ENCODE results near the gene SDK1. TPM values are rescaled to one million over a fixed set of nuclear protein-coding genes. Genes with fewer than 3 reads are reported as not detected.

SDK1 gene
- total and polyA plus RNA-seq, 2 donors (not counting 3 experiments of a cell fraction or from before 2014, with no cell fraction given) = 1.6 to 3.9 TPM

DNA sequence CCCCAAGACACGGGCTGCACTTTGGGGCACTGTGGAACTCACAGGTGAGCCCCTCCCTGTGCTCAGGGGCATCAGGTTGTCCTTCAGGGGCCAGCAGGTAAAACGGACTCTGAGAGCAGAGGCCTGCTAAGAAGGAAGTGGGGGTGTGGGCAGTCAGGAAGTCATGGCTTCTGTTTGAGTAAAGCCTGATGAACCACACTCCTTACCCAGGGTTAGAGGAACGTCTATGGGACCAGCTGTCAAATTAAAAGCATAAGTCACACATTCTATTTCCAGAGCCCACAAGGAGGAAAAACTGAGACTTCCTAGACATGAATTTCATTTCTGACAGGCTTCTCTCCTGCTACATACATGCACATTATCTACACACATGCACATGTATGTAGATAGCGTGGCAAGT lies 616.4 kb downstream of the SDK1 start:
- ChIA-PET CTCF (no interaction called here), POLR2A (no interaction called here)
- H3K27me3 ChIP-seq (ENCODE audit: control insufficient read depth in 2 of 2, insufficient read depth in 2 of 2, low read length in 2 of 2) = no peaks in the 10 kb centered on the region
- H4K20me1 ChIP-seq (replicated peaks; ENCODE audit: control insufficient read depth, extremely low read depth, insufficient read depth, low read length) = no peaks in the 10 kb centered on the region
- no peak for DNase-seq (ENCODE audit: low read depth, low spot score)
- H3K9me1 ChIP-seq (replicated peaks; ENCODE audit: control insufficient read depth, extremely low read depth, insufficient read depth, low read length) = no peaks in the 10 kb centered on the region
- H3K36me3 ChIP-seq (ENCODE audit: control insufficient read depth in 2 of 2, extremely low read depth in 1 of 2, insufficient read depth in 2 of 2, low read length in 2 of 2) = no peaks in the 10 kb centered on the region
- dilution Hi-C loops (cut with MboI; ENCODE audit: extremely low pct_ligation_motif_present, low sequenced_read_pairs) (no loop called here), intact Hi-C loops (cut with micrococcal nuclease) (no loop called here)
- BruUV-seq (replicated peaks) = no TSS peak
- no peak overlapping the region for H3K27ac ChIP-seq (ENCODE audit: insufficient read depth, low read depth, low read length)
- H3K4me2 ChIP-seq (ENCODE audit: insufficient read depth, low read length) = no peak overlapping the region
- no peaks in the 10 kb centered on the region for H3K9me3 ChIP-seq (replicated peaks; ENCODE audit: control insufficient read depth, insufficient read depth, low read length)
- H3K79me2 ChIP-seq (ENCODE audit: control insufficient read depth, insufficient read depth, low read length) = no peaks in the 10 kb centered on the region
- no peak overlapping the region for H3K4me3 ChIP-seq (replicated peaks in 1 of 3; ENCODE audit: insufficient read depth in 1 of 3, low read depth in 1 of 3, low read length in 3 of 3)
- H3K9ac ChIP-seq (replicated peaks; ENCODE audit: extremely low read depth, insufficient read depth, low read length) = no peak overlapping the region
- H2AFZ ChIP-seq (ENCODE audit: low read depth, low read length) = no peak overlapping the region
- TF ChIP-seq MYC (IDR thresholded peaks at IDR 0.05; ENCODE audit: low read depth, low read length) (no peak), FOS (IDR thresholded peaks at IDR 0.05; ENCODE audit: borderline replicate concordance, insufficient read depth, low read length) (no peak), POLR2A (IDR thresholded peaks at IDR 0.05; ENCODE audit: low read depth, low read length) (no peak), EZH2 (IDR thresholded peaks at IDR 0.05; ENCODE audit: borderline replicate concordance, low read depth, low read length, severe bottlenecking) (no peak), POLR2AphosphoS5 (IDR thresholded peaks at IDR 0.05; ENCODE audit: insufficient read depth, low read depth, low read length) (no peak), MAX (IDR thresholded peaks at IDR 0.05; ENCODE audit: insufficient read depth, insufficient read length) (no peak), GATA2 (IDR thresholded peaks at IDR 0.05; ENCODE audit: insufficient read depth, insufficient read length, low read depth, low read length) (no peak), CTCF (IDR thresholded peaks at IDR 0.05; ENCODE audit: extremely low read depth in 1 of 2, insufficient read depth in 1 of 2, low read depth in 1 of 2, low read length in 2 of 2) (no peak), JUN (IDR thresholded peaks at IDR 0.05; ENCODE audit: borderline replicate concordance, insufficient read depth, insufficient read length, low read depth) (no peak)
- H3K4me1 ChIP-seq (ENCODE audit: control insufficient read depth, extremely low read depth, insufficient read depth, low read length) = peaks cover 18% of the 10 kb centered on the region
- FAIRE-seq = no peak

Measured in endothelial cell of umbilical vein (primary cell).